MCF 10A (cell line): ENCODE results near the gene ACAA2. TPM values are rescaled to one million over a fixed set of nuclear protein-coding genes. Genes with fewer than 3 reads are reported as not detected.

Experiments used
- BruUV-seq: library from RNA; stranded (reverse); fragments of 400-500 nt; replicated peaks from 2 replicates; lab custom pipeline; 2021; lab: Mats Ljungman, UMichigan
- CTCF ChIA-PET: fragments of 300-600 bp; sonication (Branson Sonifier 250); formaldehyde crosslinking; extraction: SDS; loops from one replicate; lab custom pipeline; 2021; ENCODE audit warnings: antibody characterized with exemption, inconsistent platforms; lab: Yijun Ruan, JAX
- POLR2A ChIA-PET: fragments of 300-600, 350-650 bp; sonication (Branson Sonifier 250); formaldehyde crosslinking; extraction: SDS; loops from one replicate; lab custom pipeline; 2020; ENCODE audit warnings: antibody characterized with exemption, inconsistent platforms; lab: Yijun Ruan, JAX
- DNase-seq: peaks from one replicate; pipeline ENCODE4 v3.0.0-alpha.2; 2018; ENCODE audit not compliant: unreplicated experiment
- H3K27ac Mint-ChIP-seq: one replicate; pipeline ENCODE4 v1.8.0; 2022; ENCODE audit warnings: mild to moderate bottlenecking, low read depth, mixed read lengths; ENCODE audit not compliant: unreplicated experiment
- H3K27me3 Mint-ChIP-seq: one replicate; pipeline ENCODE4 v1.8.0; 2022; ENCODE audit warnings: mixed read lengths; ENCODE audit not compliant: insufficient read depth, unreplicated experiment
- H3K36me3 Mint-ChIP-seq: one replicate; pipeline ENCODE4 v1.8.0; 2022; ENCODE audit warnings: mild to moderate bottlenecking, moderate library complexity, mixed read lengths; ENCODE audit not compliant: insufficient read depth, unreplicated experiment
- H3K4me1 Mint-ChIP-seq: one replicate; pipeline ENCODE4 v1.8.0; 2022; ENCODE audit warnings: mixed read lengths; ENCODE audit not compliant: insufficient read depth, unreplicated experiment
- H3K4me3 Mint-ChIP-seq: one replicate; pipeline ENCODE4 v1.8.0; 2022; ENCODE audit warnings: mild to moderate bottlenecking, moderate library complexity, mixed read lengths; ENCODE audit not compliant: unreplicated experiment
- H3K9me3 Mint-ChIP-seq: one replicate; pipeline ENCODE4 v1.8.0; 2022; ENCODE audit warnings: mixed read lengths; ENCODE audit not compliant: unreplicated experiment
- intact Hi-C: fragments of 100-400 bp; cut with micrococcal nuclease; formaldehyde crosslinking; loops from 2 replicates; pipeline ENCODE4 v1.14.1; 2022
- total RNA-seq: library from RNA; stranded (reverse); gene quantifications from 2 replicates; pipeline ENCODE4 v1.2.3, GENCODE V29; 2022
- TF ChIP-seq, protein P1 (sequence below): fragments of 200-600 bp; IDR thresholded peaks from one replicate; pipeline ENCODE4 v1.8.0; 2022; ENCODE audit warnings: antibody characterized with exemption, mild to moderate bottlenecking; ENCODE audit not compliant: unreplicated experiment

The ACAA2 gene
- total RNA-seq, 1 experiment from 2014 or later: 84.9 TPM

DNA sequence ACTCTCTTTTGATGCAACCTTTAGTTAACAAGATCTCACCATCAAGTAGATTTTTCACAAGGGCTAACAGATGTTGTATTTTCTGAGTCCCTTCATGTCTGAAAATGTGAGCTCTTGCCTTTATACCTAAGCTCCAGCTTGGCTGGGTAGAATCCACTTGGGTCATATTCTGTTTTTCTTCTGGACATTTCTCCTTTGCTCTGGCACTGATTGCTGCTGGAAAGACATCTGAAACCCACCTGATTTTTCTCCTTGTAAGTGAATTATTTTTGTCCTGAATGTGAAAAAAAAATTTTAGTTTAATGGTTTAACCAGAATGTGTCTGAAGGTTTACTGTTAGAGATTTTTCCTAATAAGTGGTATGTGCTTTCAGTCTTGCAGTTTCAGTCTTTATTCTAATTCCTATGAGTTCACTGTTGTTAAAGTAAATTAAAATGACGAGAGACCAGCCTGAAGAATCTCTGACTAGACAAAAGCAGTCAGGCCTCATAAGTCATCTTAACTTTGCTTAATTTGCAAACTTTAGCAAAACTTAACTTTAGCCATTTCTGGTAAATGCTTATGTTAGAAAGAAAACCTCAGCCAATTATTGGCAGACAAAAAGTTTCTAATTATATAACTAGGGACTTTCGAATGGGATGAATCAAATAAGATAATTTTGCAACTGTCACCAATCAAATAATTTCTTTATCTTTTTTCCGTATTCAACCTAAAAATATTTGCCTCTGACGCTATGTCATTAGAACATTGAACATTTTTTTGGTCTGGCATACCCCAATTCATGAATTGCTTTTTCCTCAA lies 70.8 kb downstream of the ACAA2 start:
- DNase-seq: no peak
- no peaks in the 10 kb centered on the region for H3K9me3 Mint-ChIP-seq
- POLR2A ChIA-PET: interaction anchor here (0.7 kb wide), 1 partner anchor 12 kb away, joined by 3 read pairs; no protein-coding TSS in a partner anchor
- H3K27ac Mint-ChIP-seq: no peak overlapping the region
- H3K4me1 Mint-ChIP-seq: peaks cover 13% of the 10 kb centered on the region
- H3K27me3 Mint-ChIP-seq: no peaks in the 10 kb centered on the region
- H3K4me3 Mint-ChIP-seq: no peak overlapping the region
- BruUV-seq: no TSS peak
- CTCF ChIA-PET: interaction anchor here (0.8 kb wide), 1 partner anchor 12 kb away, joined by 4 read pairs; no protein-coding TSS in a partner anchor
- no peaks in the 10 kb centered on the region for H3K36me3 Mint-ChIP-seq
- TF ChIP-seq, protein P1, sequence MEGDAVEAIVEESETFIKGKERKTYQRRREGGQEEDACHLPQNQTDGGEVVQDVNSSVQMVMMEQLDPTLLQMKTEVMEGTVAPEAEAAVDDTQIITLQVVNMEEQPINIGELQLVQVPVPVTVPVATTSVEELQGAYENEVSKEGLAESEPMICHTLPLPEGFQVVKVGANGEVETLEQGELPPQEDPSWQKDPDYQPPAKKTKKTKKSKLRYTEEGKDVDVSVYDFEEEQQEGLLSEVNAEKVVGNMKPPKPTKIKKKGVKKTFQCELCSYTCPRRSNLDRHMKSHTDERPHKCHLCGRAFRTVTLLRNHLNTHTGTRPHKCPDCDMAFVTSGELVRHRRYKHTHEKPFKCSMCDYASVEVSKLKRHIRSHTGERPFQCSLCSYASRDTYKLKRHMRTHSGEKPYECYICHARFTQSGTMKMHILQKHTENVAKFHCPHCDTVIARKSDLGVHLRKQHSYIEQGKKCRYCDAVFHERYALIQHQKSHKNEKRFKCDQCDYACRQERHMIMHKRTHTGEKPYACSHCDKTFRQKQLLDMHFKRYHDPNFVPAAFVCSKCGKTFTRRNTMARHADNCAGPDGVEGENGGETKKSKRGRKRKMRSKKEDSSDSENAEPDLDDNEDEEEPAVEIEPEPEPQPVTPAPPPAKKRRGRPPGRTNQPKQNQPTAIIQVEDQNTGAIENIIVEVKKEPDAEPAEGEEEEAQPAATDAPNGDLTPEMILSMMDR: no peak
- intact Hi-C loops: no loop called here

DNA sequence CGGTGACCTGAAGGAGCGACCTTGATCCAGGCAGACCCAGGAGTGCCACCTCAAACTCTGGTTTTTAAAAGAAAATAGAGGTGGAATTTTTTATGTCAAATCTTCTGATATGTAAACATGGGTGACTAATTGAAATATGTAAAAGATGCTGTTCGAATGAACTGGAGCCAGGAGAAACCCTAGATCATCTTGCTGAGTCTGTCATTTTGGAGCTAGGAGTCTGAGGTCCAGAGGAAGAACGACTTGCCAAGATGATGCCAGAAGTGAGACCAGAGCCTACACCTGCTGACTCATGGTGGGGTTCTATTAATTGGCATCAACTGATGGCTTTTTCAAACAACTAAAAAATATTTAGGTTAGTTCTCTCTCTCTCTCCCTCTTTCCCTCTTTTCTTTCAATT lies 74.1 kb downstream of the ACAA2 start:
- peaks cover 6% of the 10 kb centered on the region for H3K4me1 Mint-ChIP-seq
- no peak overlapping the region for H3K27ac Mint-ChIP-seq
- no peaks in the 10 kb centered on the region for H3K36me3 Mint-ChIP-seq
- no peaks in the 10 kb centered on the region for H3K9me3 Mint-ChIP-seq
- POLR2A ChIA-PET: interaction anchor here (0.9 to 1.1 kb wide), 2 partner anchors 11 to 19 kb away, joined by 3 to 4 read pairs; no protein-coding TSS in a partner anchor
- H3K4me3 Mint-ChIP-seq: no peak overlapping the region
- H3K27me3 Mint-ChIP-seq: no peaks in the 10 kb centered on the region
- TF ChIP-seq, protein P1: no peak
- intact Hi-C loops: no loop called here
- BruUV-seq: no TSS peak
- CTCF ChIA-PET: interaction anchor here (0.5 to 0.9 kb wide), 3 partner anchors 137 to 243 kb away, joined by 3 to 6 read pairs (median 4); no protein-coding TSS in a partner anchor
- DNase-seq: no peak

DNA sequence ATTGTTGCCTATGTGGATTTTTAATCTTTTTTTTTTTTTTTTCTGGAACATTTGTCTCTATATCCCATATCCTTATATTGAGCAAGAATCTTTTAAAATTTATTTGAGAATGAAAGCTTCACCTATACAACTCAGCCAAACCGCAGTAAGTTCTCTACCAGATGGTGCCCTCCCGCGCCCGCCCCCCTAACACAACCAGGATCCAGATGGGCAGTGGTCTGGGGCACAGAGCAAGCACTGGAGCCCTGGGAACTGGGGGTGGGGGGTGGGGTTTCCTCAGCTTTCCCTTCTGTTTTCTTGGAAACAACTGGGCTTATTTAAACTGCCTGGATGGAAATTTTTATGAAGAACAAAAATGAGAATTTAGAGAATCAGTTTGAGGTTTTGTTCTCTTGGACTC lies 74.6 kb downstream of the ACAA2 start:
- no peak overlapping the region for H3K4me3 Mint-ChIP-seq
- no peak overlapping the region for H3K27ac Mint-ChIP-seq
- POLR2A ChIA-PET: interaction anchor here (0.9 kb wide), 1 partner anchor 11 kb away, joined by 4 read pairs; no protein-coding TSS in a partner anchor
- no peaks in the 10 kb centered on the region for H3K9me3 Mint-ChIP-seq
- H3K36me3 Mint-ChIP-seq: no peaks in the 10 kb centered on the region
- no peaks in the 10 kb centered on the region for H3K27me3 Mint-ChIP-seq
- H3K4me1 Mint-ChIP-seq: peaks cover 6% of the 10 kb centered on the region
- CTCF ChIA-PET: interaction anchor here (0.5 to 0.6 kb wide), 3 partner anchors 137 to 228 kb away, joined by 3 to 4 read pairs (median 3); no protein-coding TSS in a partner anchor
- TF ChIP-seq, protein P1: no peak
- DNase-seq: no peak
- BruUV-seq: no TSS peak
- intact Hi-C loops: no loop called here

DNA sequence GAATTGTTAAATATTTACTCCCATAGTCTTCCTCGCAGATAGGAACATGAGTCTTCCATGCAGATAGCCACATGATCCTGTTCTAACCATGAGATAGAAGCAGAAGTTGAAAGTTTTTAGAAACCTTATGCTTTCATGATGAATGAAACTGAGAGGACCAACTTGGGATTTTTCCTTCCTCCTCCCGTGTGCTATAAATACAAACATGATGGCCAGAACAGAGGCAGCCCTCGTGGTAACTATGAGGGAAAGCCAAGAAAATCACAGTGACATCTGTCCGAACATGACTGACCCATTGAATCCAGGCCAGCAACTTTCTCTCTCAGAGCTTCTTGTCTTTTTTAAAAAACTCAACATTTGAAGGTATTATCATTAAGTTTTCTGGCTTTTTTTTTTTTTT lies 78.5 kb downstream of the ACAA2 start:
- no TSS peak for BruUV-seq
- no peak overlapping the region for H3K27ac Mint-ChIP-seq
- TF ChIP-seq, protein P1: no peak
- POLR2A ChIA-PET: no interaction called here
- H3K4me1 Mint-ChIP-seq: peaks cover 8% of the 10 kb centered on the region
- intact Hi-C loops: no loop called here
- no peaks in the 10 kb centered on the region for H3K36me3 Mint-ChIP-seq
- H3K27me3 Mint-ChIP-seq: no peaks in the 10 kb centered on the region
- no peak overlapping the region for H3K4me3 Mint-ChIP-seq
- CTCF ChIA-PET: no interaction called here
- H3K9me3 Mint-ChIP-seq: no peaks in the 10 kb centered on the region
- no peak for DNase-seq
